IPS-NIHi7 (cell line): ENCODE measurements around the gene RFC3.
"Not testable (repeated sequence)": the region's sequence is repeated elsewhere in the genome, so short reads cannot be mapped to it uniquely, and the experiment has no call there.

Experiments
- DNase-seq: peaks from one replicate; pipeline ENCODE4 v3.0.0; 2012; ENCODE audit warnings: mixed read lengths; ENCODE audit errors: extremely low spot score

RFC3 gene

GRCh38 chr13:33806470-33807248 lies 11.3 kb upstream of the RFC3 start:
- no peak for DNase-seq

GRCh38 chr13:33812829-33813228 lies 5.1 kb upstream of the RFC3 start:
- not testable (repeated sequence) for DNase-seq

GRCh38 chr13:33815011-33815550 lies 2.9 kb upstream of the RFC3 start:
- DNase-seq, result no peak

GRCh38 chr13:33816912-33817311 lies 1.0 kb upstream of the RFC3 start:
- DNase-seq, result no peak

GRCh38 chr13:33817513-33817900 lies 442 bp upstream of the RFC3 start:
- DNase-seq, result no peak

GRCh38 chr13:33825083-33825482 lies 7.1 kb downstream of the RFC3 start:
- no peak for DNase-seq

- DNase-seq, result no peak
Measured at GRCh38 chr13:33827139-33827538, 9.2 kb downstream of the RFC3 start.

GRCh38 chr13:33828431-33829129 lies 10.6 kb downstream of the RFC3 start:
- DNase-seq, result no peak

- DNase-seq, result no peak
Measured at GRCh38 chr13:33832872-33833271, 14.9 kb downstream of the RFC3 start.

GRCh38 chr13:33838647-33839046 lies 20.7 kb downstream of the RFC3 start:
- DNase-seq, result no peak

- no peak for DNase-seq
Measured at GRCh38 chr13:33840402-33840801, 22.5 kb downstream of the RFC3 start.

- DNase-seq, result no peak
Measured at GRCh38 chr13:33842207-33842606, 24.3 kb downstream of the RFC3 start.

GRCh38 chr13:33842986-33843385 lies 25.0 kb downstream of the RFC3 start:
- DNase-seq, result no peak

- no peak for DNase-seq
Measured at GRCh38 chr13:33845572-33846302, 27.8 kb downstream of the RFC3 start.

- no peak for DNase-seq
Measured at GRCh38 chr13:33846303-33847062, 28.5 kb downstream of the RFC3 start.

GRCh38 chr13:33849211-33849610 lies 31.3 kb downstream of the RFC3 start:
- DNase-seq, result no peak

- DNase-seq, result no peak
Measured at GRCh38 chr13:33855371-33855895, 37.5 kb downstream of the RFC3 start.

GRCh38 chr13:33859691-33860303 lies 41.8 kb downstream of the RFC3 start:
- DNase-seq, result no peak

GRCh38 chr13:33860526-33860925 lies 42.6 kb downstream of the RFC3 start:
- no peak for DNase-seq

- DNase-seq, result no peak
Measured at GRCh38 chr13:33862016-33862415, 44.1 kb downstream of the RFC3 start.
